Measurements from ENCODE around the gene C19orf18. TPM values are rescaled to one million over a fixed set of nuclear protein-coding genes. Genes with fewer than 3 reads are reported as not detected.

Gene C19orf18
- total RNA-seq (2021) (1.1 to 1.3 TPM (median 1.1 TPM) in 3 replicates), Bru-seq, nascent RNA (percentile 47 among the genes with signal in this experiment)
- long read RNA-seq, experiment 1: 0 reads
- long read RNA-seq, experiment 2: 0 reads
- long read RNA-seq, experiment 3: 0 reads

DNA sequence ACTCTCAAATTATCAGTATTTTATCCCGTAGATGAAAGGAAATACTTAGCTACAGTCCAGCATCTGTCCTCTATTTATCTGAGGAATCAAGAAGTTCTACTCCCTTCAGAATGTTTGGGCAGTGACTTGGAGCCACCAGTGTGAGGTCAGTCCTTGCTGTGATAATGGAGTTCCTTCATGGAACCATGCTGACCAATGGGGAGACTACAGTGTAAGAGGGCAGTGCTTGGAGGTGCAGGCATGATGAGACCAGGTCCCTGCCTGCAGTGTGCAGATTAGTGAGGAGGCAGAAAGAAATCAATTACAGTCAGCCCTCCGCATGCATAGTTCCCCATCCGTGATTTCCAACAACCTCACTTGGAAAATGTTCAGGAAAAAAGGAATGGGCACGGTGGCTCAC lies at the start of gene C19orf18:
Gene C19orf18 (minus strand): TSS at position 101 of the 400 bp plus-strand sequence. CDS start 102 bp downstream, outside the sequence.
- no peaks in the 10 kb centered on the region for H3K4me1 Mint-ChIP-seq
- DNase-seq (ENCODE audit: low spot score) (no peak), ATAC-seq (no peak)
- H3K9me3 Mint-ChIP-seq: peaks cover 85% of the 10 kb centered on the region
- H3K4me3 Mint-ChIP-seq: no peak within 1 kb of the TSS
- POLR2A ChIA-PET: no interaction called here
- H3K27me3 Mint-ChIP-seq (ENCODE audit: low read depth): peaks cover 35% of the 10 kb centered on the region
- peaks cover 80% of the 10 kb centered on the region for H3K36me3 Mint-ChIP-seq
- CTCF ChIA-PET: no interaction called here
- TF ChIP-seq NFE2L1 (CRISPR knock-in tag; IDR thresholded peaks at IDR 0.05) (no peak), TP53 (CRISPR knock-in tag; IDR thresholded peaks at IDR 0.05) (no peak), ATF6 (CRISPR knock-in tag; IDR thresholded peaks at IDR 0.05) (no peak), ZNF512 (CRISPR knock-in tag; IDR thresholded peaks at IDR 0.05; ENCODE audit: borderline replicate concordance) (no peak), ZNF423 (CRISPR knock-in tag; IDR thresholded peaks at IDR 0.05) (no peak), PRDM15 (CRISPR knock-in tag; IDR thresholded peaks at IDR 0.05) (no peak), NFYB (CRISPR knock-in tag; conservative IDR thresholded peaks at IDR 0.05; ENCODE audit: low read depth) (no peak), ZNF219 (CRISPR knock-in tag; IDR thresholded peaks at IDR 0.05; ENCODE audit: borderline replicate concordance) (no peak), ZNF281 (CRISPR knock-in tag; IDR thresholded peaks at IDR 0.05) (no peak)
- TF ChIP-seq, protein P1, sequence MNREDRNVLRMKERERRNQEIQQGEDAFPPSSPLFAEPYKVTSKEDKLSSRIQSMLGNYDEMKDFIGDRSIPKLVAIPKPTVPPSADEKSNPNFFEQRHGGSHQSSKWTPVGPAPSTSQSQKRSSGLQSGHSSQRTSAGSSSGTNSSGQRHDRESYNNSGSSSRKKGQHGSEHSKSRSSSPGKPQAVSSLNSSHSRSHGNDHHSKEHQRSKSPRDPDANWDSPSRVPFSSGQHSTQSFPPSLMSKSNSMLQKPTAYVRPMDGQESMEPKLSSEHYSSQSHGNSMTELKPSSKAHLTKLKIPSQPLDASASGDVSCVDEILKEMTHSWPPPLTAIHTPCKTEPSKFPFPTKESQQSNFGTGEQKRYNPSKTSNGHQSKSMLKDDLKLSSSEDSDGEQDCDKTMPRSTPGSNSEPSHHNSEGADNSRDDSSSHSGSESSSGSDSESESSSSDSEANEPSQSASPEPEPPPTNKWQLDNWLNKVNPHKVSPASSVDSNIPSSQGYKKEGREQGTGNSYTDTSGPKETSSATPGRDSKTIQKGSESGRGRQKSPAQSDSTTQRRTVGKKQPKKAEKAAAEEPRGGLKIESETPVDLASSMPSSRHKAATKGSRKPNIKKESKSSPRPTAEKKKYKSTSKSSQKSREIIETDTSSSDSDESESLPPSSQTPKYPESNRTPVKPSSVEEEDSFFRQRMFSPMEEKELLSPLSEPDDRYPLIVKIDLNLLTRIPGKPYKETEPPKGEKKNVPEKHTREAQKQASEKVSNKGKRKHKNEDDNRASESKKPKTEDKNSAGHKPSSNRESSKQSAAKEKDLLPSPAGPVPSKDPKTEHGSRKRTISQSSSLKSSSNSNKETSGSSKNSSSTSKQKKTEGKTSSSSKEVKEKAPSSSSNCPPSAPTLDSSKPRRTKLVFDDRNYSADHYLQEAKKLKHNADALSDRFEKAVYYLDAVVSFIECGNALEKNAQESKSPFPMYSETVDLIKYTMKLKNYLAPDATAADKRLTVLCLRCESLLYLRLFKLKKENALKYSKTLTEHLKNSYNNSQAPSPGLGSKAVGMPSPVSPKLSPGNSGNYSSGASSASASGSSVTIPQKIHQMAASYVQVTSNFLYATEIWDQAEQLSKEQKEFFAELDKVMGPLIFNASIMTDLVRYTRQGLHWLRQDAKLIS (CRISPR knock-in tag; IDR thresholded peaks at IDR 0.05; ENCODE audit: borderline replicate concordance): no peak
- TF ChIP-seq, protein P2, sequence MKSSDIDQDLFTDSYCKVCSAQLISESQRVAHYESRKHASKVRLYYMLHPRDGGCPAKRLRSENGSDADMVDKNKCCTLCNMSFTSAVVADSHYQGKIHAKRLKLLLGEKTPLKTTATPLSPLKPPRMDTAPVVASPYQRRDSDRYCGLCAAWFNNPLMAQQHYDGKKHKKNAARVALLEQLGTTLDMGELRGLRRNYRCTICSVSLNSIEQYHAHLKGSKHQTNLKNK (CRISPR knock-in tag; IDR thresholded peaks at IDR 0.05): no peak
- TF ChIP-seq, protein P3, sequence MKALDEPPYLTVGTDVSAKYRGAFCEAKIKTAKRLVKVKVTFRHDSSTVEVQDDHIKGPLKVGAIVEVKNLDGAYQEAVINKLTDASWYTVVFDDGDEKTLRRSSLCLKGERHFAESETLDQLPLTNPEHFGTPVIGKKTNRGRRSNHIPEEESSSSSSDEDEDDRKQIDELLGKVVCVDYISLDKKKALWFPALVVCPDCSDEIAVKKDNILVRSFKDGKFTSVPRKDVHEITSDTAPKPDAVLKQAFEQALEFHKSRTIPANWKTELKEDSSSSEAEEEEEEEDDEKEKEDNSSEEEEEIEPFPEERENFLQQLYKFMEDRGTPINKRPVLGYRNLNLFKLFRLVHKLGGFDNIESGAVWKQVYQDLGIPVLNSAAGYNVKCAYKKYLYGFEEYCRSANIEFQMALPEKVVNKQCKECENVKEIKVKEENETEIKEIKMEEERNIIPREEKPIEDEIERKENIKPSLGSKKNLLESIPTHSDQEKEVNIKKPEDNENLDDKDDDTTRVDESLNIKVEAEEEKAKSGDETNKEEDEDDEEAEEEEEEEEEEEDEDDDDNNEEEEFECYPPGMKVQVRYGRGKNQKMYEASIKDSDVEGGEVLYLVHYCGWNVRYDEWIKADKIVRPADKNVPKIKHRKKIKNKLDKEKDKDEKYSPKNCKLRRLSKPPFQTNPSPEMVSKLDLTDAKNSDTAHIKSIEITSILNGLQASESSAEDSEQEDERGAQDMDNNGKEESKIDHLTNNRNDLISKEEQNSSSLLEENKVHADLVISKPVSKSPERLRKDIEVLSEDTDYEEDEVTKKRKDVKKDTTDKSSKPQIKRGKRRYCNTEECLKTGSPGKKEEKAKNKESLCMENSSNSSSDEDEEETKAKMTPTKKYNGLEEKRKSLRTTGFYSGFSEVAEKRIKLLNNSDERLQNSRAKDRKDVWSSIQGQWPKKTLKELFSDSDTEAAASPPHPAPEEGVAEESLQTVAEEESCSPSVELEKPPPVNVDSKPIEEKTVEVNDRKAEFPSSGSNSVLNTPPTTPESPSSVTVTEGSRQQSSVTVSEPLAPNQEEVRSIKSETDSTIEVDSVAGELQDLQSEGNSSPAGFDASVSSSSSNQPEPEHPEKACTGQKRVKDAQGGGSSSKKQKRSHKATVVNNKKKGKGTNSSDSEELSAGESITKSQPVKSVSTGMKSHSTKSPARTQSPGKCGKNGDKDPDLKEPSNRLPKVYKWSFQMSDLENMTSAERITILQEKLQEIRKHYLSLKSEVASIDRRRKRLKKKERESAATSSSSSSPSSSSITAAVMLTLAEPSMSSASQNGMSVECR (CRISPR knock-in tag; IDR thresholded peaks at IDR 0.05; ENCODE audit: borderline replicate concordance): no peak
- TF ChIP-seq, protein P4, sequence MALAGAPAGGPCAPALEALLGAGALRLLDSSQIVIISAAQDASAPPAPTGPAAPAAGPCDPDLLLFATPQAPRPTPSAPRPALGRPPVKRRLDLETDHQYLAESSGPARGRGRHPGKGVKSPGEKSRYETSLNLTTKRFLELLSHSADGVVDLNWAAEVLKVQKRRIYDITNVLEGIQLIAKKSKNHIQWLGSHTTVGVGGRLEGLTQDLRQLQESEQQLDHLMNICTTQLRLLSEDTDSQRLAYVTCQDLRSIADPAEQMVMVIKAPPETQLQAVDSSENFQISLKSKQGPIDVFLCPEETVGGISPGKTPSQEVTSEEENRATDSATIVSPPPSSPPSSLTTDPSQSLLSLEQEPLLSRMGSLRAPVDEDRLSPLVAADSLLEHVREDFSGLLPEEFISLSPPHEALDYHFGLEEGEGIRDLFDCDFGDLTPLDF (CRISPR knock-in tag; IDR thresholded peaks at IDR 0.05): no peak
- TF ChIP-seq, protein P5, sequence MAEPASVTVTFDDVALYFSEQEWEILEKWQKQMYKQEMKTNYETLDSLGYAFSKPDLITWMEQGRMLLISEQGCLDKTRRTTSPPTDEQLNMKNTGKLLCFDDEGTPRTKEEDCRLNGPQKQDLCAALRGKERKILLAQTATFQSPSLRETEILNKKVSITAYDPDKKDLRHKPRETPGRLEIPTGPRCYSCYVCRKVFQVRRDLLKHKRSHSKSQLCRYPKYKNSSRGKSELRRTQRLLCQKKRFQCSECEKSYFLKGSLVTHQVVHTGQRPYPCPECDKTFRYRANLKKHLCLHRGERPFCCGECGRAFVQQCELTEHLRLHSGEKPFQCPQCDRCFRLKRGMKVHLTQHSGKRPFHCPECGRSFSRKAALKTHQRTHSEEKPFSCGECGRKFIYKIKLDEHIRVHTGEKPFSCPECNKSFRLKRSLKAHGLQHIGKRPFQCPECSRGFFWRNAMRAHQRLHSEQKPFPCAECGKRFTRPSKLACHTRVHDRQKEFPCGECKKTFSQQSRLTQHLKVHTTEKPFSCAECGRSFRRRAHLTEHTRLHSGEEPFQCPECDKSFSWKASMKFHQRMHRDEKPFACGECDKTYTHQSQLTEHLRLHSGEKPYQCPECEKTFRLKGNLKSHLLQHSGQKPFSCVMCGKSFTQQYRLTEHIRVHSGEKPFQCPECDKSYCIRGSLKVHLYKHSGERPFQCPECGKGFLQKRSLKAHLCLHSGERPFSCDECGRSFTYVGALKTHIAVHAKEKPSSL (CRISPR knock-in tag; conservative IDR thresholded peaks at IDR 0.05): no peak
- no peak within 1 kb of the TSS for H3K27ac Mint-ChIP-seq

Measured in WTC11 (cell line).